Stimulated activated CD4-positive, alpha-beta T cell treated with anti-CD3 and anti-CD28 coated beads, Interleukin-2, amount 100 ng/mL, for 24 hours (primary cell): ENCODE results near the gene RUBCN.
A peak's percentile ranks its signal among the peaks of the same experiment; 100 is the strongest.

Experiments
- DNase-seq, 2 donors: peaks; one replicate each; pipeline ENCODE4 v3.0.0-alpha.2; 2020

Gene RUBCN

GRCh38 chr3:197736491-197737318 is at the start of gene RUBCN:
RUBCN (minus strand) TSS chr3:197736904; CDS start chr3:197736719, 185 bp downstream.
- DNase-seq = peak; percentile 93 to 94

- no peak for DNase-seq
These were observed 47.4 kb upstream of the RUBCN start for GRCh38 chr3:197784019-197784585.

- DNase-seq = no peak
These were observed 45.5 kb upstream of the RUBCN start for GRCh38 chr3:197782230-197782629.

GRCh38 chr3:197775317-197775716 is 38.6 kb upstream of the RUBCN start:
- no peak for DNase-seq

GRCh38 chr3:197761784-197762183 is 25.1 kb upstream of the RUBCN start:
- no peak for DNase-seq

- no peak for DNase-seq
These were observed 21.8 kb upstream of the RUBCN start for GRCh38 chr3:197758512-197758911.

DNA sequence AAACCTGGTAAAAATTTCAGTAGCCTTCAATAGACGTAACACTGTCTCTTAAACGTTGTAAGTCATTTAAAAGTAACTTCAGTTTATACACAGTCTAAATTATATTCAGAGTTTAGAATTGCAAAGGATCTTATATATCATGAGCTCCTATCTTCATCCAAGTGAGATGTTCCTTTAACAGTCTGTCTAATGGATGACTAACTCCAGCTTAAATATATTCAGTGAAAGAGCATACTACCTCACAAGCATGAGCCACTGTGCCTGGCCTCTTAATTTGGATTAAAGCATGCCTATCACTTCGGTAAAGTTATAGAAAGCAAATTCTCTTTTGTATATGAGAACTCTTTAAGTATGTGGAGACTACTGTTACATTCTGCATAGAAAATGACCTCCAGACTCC is 20.0 kb upstream of the RUBCN start:
- no peak for DNase-seq

- DNase-seq = no peak
These were observed 16.6 kb upstream of the RUBCN start for GRCh38 chr3:197753263-197753662.

DNA sequence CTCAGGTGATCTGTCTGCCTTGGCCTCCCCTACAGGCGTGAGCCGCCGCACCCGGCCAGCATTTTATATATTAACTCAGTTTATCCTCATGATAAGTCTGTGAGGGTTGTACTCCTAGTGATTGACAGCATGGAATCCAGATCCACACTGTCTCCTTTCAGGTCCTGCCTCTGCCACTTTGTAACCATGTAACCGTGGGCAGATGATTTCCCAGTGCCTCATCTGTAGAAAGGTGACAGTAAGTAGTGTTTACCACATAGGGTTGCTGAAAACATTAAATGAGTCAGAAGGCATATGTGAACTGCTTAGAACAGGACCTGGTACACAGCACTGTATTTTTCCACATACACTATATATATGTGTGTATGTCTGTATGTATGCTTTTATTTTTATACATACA is 15.4 kb upstream of the RUBCN start:
- no peak for DNase-seq

DNA sequence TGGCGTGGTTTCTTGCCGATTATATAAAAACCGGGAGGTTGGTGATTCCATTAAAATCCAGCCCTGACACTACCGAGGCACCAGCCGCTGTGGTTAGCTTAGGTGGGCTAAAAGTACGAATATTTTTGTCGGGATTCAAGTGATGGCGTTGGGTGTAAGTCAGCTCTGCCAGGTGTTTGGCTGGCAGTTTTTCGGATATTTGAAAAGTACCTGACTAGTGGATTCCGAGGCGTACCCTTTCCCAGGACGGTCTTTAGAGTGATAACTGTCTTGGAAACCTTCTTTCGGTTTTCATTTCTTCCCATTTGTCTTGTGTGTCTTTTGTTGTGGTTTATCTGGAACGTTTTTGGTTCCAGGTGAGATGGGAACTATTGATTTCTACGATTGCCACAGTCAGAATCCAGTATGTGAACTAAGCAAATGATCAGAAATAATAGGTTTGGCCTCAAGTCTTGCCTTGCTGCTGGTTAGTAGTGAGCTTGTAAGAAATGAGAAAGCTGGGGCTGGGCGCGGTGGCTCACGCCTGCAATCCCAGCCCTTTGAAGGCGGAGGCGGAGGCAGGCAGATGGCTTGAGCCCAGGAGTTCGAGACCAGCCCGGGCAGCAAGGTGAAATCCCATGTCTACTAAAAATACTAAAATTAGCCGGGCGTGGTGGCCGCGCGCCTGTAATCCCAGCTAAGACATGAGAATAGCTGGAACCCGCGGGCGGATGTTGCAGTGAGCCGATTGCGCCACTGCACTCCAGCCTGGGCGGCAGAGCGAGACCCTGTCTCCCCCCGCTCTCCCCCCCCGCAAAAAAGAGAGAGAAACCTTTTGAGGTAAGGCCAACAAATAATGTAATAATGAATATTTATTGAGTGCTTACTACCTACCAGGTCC is 14.4 kb upstream of the RUBCN start:
- peak; percentile 45 to 62 for DNase-seq

DNA sequence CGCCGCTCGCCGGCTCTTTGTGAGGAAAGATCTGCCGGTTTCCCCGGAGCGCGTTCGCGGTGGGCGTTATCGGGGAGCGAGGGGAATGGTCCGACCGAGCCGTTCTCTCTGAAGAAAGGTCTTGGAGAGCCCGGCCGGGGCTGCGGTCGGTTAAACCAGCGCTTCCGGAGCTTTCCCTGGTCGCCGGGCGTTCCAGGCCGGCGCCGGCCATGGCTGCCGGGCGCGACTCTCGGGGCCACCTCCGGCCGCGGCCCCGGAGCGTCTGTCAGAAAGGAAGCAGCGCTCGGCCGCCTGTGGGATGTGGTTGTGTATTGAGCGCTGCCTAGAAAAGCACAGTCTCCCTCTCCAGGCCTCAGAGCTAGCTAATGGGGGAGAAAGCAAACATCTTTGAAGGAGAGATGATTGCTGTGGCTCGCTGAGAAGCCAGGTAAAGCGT is 13.7 kb upstream of the RUBCN start:
- peak; percentile 57 to 62 for DNase-seq

DNA sequence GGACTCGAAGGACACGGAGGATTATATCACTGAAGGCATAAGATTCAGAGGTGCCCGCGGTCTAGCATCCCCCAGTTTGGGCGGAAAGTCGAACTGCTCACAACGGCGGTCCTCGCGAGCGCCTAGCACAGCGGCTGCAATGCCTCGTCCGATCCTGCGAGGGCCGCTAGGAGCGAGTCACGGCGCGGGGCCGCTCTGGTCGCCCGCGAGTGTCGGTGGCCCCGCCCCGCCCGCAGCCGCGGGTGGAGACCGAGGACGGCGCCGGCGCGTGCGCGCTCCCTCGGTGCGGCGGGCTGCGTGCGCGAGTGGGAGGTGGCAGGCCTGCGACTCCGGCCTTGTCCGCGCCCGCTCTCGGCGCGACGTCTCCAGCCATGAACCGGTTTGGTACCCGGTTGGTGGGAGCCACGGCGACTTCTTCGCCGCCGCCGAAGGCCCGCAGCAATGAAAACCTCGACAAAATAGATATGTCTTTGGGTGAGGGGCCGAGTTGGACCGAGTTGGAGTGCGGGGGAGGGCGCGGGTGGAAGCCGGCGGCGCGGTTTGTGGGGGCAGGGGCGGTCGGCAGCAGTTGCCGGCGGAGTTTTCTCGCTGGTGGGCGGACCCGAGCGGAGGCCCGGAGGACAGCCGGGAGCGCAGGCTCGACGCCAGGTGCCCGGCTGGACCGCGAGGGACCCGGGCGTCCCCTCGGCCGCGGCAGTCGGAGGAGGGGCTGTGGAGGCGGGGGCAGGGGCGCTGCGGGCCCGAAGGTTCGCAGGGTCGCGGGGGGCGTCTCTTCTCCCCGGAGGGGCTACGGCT is 13.1 kb upstream of the RUBCN start, which contains the start of gene FYTTD1:
FYTTD1 (plus strand) TSS at position 283 of the 795 bp plus-strand sequence; CDS start at position 372, 89 bp downstream.
- DNase-seq = peak; percentile 84 to 87

DNA sequence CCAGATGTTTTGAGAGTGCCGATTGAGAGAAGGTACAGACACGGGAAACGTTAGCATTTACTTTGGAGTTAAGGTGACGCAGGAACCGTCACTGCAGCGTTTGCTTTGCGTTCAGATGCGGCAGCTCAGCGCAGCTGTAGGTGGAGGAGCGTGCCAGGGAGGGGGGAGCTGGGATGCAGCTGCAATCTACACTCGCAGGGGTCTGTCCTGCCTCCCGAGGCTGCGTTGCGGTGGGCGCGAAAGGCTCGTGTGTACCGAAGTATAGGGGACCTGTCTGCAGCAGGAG is 12.6 kb upstream of the RUBCN start:
- peak; percentile 58 to 67 for DNase-seq

DNA sequence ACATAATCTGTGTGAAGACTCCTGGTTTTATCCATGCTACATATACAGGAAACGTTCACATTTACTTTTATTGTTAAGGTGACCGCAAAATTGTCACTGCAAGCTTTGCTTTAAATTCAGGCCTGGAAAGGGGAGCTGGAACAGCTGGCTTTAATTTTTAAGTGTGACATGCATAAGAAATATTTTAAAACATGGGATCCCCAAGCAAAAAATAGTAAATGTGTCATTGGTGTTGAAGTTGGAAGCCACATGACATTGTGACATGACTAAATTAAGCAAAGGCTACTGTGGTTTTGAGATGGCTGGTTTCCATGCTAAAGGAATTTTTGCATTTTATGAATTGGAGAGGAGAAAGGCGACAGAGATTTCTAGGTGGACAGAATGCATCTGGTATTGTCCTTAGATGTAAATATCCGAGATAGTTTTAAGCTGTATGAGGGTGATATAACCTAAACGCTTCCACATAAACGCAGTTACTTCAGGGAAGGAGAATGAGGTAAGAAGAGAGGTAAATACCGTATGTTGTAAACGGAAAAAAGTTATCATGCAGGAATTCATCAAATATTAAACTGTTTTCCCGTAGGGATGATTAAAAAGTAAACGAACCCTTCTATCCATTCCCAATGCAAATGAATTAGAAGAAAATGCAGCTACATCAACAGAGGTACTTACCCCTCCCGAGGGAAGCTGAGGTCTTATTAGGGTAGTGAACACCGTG is 12.1 kb upstream of the RUBCN start:
- DNase-seq = no peak

DNA sequence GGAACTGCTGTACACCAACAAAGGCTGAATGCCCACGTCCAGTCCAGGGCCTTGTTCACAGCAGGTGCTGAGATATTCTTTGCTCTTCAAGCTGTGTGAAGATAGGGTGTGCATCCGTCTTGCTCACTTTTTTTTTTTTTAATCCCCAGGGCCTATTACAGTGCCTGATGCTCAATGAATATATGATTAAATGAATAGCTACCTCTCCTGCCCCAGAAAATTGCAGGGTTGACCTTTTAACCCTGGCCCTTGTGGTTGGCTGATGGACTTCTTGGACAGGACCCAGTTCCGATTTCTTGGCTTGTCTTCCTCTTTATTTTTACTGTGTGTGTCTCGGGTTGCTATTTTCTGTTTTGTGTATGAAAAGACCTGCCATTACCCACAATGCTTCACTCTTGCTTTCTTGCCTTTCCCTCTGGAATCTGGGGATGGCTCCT is 10.1 kb upstream of the RUBCN start:
- no peak for DNase-seq

GRCh38 chr3:197746209-197746608 is 9.5 kb upstream of the RUBCN start:
- no peak for DNase-seq

- no peak for DNase-seq
These were observed 6.1 kb upstream of the RUBCN start for GRCh38 chr3:197742787-197743186.

DNA sequence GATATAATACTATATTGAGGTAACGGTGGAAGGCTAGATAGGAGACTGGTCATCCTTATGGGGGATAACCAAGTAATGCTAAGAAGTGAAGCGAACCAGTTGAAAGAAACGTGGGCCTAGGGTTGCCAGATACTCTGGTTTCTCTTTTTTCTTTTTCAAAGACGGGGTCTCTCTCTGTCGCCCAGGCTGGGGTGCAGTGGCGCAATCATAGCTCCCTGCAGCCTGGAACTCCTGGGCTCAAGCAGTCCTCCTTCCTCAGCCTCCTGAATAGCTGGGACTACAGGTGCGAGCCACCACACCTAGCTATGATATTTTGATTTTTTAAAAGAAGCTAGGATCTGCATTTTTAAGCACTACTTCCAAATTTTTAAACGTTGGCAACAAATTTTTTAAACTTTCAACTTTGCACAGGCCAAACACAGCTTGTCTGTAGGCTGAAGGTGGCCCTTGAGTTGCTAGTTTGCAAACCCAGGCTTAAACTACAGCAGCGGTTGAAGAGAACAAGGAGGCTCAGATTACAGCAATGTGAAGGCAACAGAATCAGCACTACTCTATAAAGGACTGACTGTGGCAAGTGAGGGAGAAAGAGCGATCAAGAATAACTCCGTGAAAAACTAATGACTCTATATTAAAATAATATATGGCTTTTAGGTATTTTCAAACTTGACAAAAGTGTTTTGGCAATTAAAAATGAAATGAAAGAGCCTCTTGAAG is 1.2 kb upstream of the RUBCN start:
- no peak for DNase-seq

DNA sequence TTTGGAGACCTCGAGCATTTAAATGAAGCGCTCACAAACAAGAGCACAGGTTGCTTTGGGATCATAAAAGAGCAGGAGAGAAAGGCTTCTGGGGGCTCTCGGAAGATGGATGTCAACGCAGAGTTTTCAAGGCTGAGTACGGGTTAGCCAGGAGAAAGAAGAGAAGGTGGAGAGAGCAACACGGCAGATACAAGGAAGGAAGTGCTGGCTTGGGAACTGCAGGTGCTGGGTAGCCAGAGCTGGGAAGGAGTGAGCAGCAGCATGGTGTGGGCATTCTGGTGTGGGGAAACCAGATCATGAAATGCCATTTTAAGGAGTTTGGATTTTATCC is 580 bp upstream of the RUBCN start:
- no peak for DNase-seq

- DNase-seq = peak; percentile 62 to 66
These were observed 654 bp downstream of the RUBCN start for GRCh38 chr3:197736010-197736490.

GRCh38 chr3:197734667-197735318 is 1.9 kb downstream of the RUBCN start:
- DNase-seq = no peak
